H9 (cell line): Measurements from ENCODE around the gene MROH8. TPM values are rescaled to one million over a fixed set of nuclear protein-coding genes. Genes with fewer than 3 reads are reported as not detected.

Experiments
- DNase-seq: peaks from one replicate; pipeline ENCODE4 v3.0.0-alpha.2; 2017
- H2AFZ ChIP-seq: one replicate; pipeline ENCODE4 v1.6.1; 2013; ENCODE audit warnings: mild to moderate bottlenecking, low read length, control low read depth, moderate library complexity
- H2AK5ac ChIP-seq: 2 replicates; pipeline ENCODE4 v1.6.1; 2013; ENCODE audit warnings: low read length, control low read depth, mixed read lengths; ENCODE audit not compliant: insufficient read length
- H2BK120ac ChIP-seq: one replicate; pipeline ENCODE4 v1.6.1; 2013; ENCODE audit warnings: low read depth, mild to moderate bottlenecking, low read length, control low read depth, inconsistent platforms; ENCODE audit not compliant: poor library complexity, severe bottlenecking
- H2BK12ac ChIP-seq: 2 replicates; pipeline ENCODE4 v1.6.1; 2013; ENCODE audit warnings: low read length, control low read depth, mixed read lengths, low read depth; ENCODE audit not compliant: insufficient read length
- H2BK15ac ChIP-seq: 2 replicates; pipeline ENCODE4 v1.6.1; 2013; ENCODE audit warnings: low read depth, low read length, control low read depth
- H2BK20ac ChIP-seq: one replicate; pipeline ENCODE4 v1.6.1; 2013; ENCODE audit warnings: low read depth, mild to moderate bottlenecking, low read length, control low read depth, inconsistent platforms; ENCODE audit not compliant: poor library complexity, severe bottlenecking
- H2BK5ac ChIP-seq: 2 replicates; pipeline ENCODE4 v1.6.1; 2013; ENCODE audit warnings: low read length, control low read depth, mixed read lengths; ENCODE audit not compliant: insufficient read length
- H3K14ac ChIP-seq: 2 replicates; pipeline ENCODE4 v1.6.1; 2013; ENCODE audit warnings: low read length, control low read depth; ENCODE audit not compliant: insufficient read depth
- H3K18ac ChIP-seq: 2 replicates; pipeline ENCODE4 v1.6.1; 2013; ENCODE audit warnings: low read depth, mild to moderate bottlenecking, mixed read lengths, low read length, control low read depth; ENCODE audit not compliant: insufficient read length
- H3K23ac ChIP-seq: 2 replicates; pipeline ENCODE4 v1.6.1; 2013; ENCODE audit warnings: low read length, control low read depth, mixed read lengths, low read depth; ENCODE audit not compliant: insufficient read length
- H3K23me2 ChIP-seq: 2 replicates; pipeline ENCODE4 v1.6.1; 2013; ENCODE audit warnings: low read depth, mild to moderate bottlenecking, mixed read lengths, low read length, control low read depth; ENCODE audit not compliant: insufficient read length, poor library complexity, severe bottlenecking
- H3K27ac ChIP-seq: 2 replicates; pipeline ENCODE4 v1.5.1; 2013; ENCODE audit warnings: low read length, control low read depth, mixed read lengths, low read depth; ENCODE audit not compliant: insufficient read length
- H3K27me3 ChIP-seq: 2 replicates; pipeline ENCODE4 v1.6.1; 2013; ENCODE audit warnings: low read length, control low read depth, inconsistent platforms; ENCODE audit not compliant: insufficient read depth
- H3K4ac ChIP-seq: 2 replicates; pipeline ENCODE4 v1.6.1; 2013; ENCODE audit warnings: low read depth, mild to moderate bottlenecking, control low read depth, inconsistent platforms, low read length, moderate library complexity
- H3K4me1 ChIP-seq: 2 replicates; pipeline ENCODE4 v1.6.1; 2013; ENCODE audit warnings: low read length, control low read depth, inconsistent platforms; ENCODE audit not compliant: insufficient read depth
- H3K4me2 ChIP-seq: 2 replicates; pipeline ENCODE4 v1.6.1; 2013; ENCODE audit warnings: low read length, control low read depth, mixed read lengths; ENCODE audit not compliant: insufficient read length, insufficient read depth
- H3K56ac ChIP-seq: 2 replicates; pipeline ENCODE4 v1.6.1; 2013; ENCODE audit warnings: low read depth, mild to moderate bottlenecking, mixed read lengths, low read length, control low read depth; ENCODE audit not compliant: insufficient read length
- H3K79me1 ChIP-seq: 2 replicates; pipeline ENCODE4 v1.6.1; 2013; ENCODE audit warnings: low read depth, mild to moderate bottlenecking, moderate library complexity, low read length, control low read depth, inconsistent platforms; ENCODE audit not compliant: insufficient read depth, poor library complexity, severe bottlenecking
- H3K79me2 ChIP-seq: 2 replicates; pipeline ENCODE4 v1.6.1; 2013; ENCODE audit warnings: low read length, control low read depth, inconsistent platforms; ENCODE audit not compliant: insufficient read depth
- H3K9ac ChIP-seq: 2 replicates; pipeline ENCODE4 v1.6.1; 2013; ENCODE audit warnings: low read length, control low read depth, mixed read lengths; ENCODE audit not compliant: insufficient read length; ENCODE audit errors: extremely low read depth
- H3K9me3 ChIP-seq: one replicate; pipeline ENCODE4 v1.6.1; 2013; ENCODE audit warnings: low read depth, low read length, inconsistent platforms; ENCODE audit not compliant: control insufficient read depth
- H3T11ph ChIP-seq: one replicate; pipeline ENCODE4 v1.6.1; 2013; ENCODE audit warnings: mild to moderate bottlenecking, low read length, control low read depth, inconsistent platforms
- H4K20me1 ChIP-seq: one replicate; pipeline ENCODE4 v1.6.1; 2013; ENCODE audit not compliant: control insufficient read depth, insufficient read length, insufficient read depth
- H4K5ac ChIP-seq: 2 replicates; pipeline ENCODE4 v1.6.1; 2013; ENCODE audit warnings: low read depth, mild to moderate bottlenecking, mixed read lengths, low read length, control low read depth; ENCODE audit not compliant: insufficient read length
- H4K8ac ChIP-seq: replicated peaks from 2 replicates; pipeline ENCODE4 v1.6.1; 2013; ENCODE audit warnings: low read length, control low read depth, mixed read lengths, low read depth; ENCODE audit not compliant: insufficient read length
- H4K91ac ChIP-seq: 2 replicates; pipeline ENCODE4 v1.6.1; 2013; ENCODE audit warnings: low read depth, mild to moderate bottlenecking, moderate library complexity, mixed read lengths, low read length, control low read depth; ENCODE audit not compliant: insufficient read length
- H3K27ac Mint-ChIP-seq, 3 experiments: 2 replicates in 2 of 3; 3 replicates in 1 of 3; pipeline ENCODE4 v1.8.0; 2020 to 2021; ENCODE audit warnings: mixed read lengths in 3 of 3, mild to moderate bottlenecking in 1 of 3, moderate library complexity in 1 of 3
- H3K27me3 Mint-ChIP-seq: 2 replicates; pipeline ENCODE4 v1.8.0; 2021; ENCODE audit warnings: low read depth, mild to moderate bottlenecking, moderate library complexity, mixed read lengths
- H3K36me3 Mint-ChIP-seq, 3 experiments: 2 replicates in 2 of 3; 3 replicates in 1 of 3; pipeline ENCODE4 v1.8.0; 2020 to 2021; ENCODE audit warnings: low read depth in 3 of 3, mixed read lengths in 3 of 3; ENCODE audit not compliant: insufficient read depth in 1 of 3
- H3K4me1 Mint-ChIP-seq, 2 experiments: 2 replicates each; pipeline ENCODE4 v1.8.0; 2020; ENCODE audit warnings: mixed read lengths in 2 of 2
- H3K4me3 Mint-ChIP-seq, 2 experiments: 2 replicates in 1 of 2; 3 replicates in 1 of 2; pipeline ENCODE4 v1.8.0; 2020 to 2021; ENCODE audit warnings: mild to moderate bottlenecking in 2 of 2, mixed read lengths in 2 of 2, moderate library complexity in 1 of 2
- H3K9me3 Mint-ChIP-seq, 2 experiments: 2 replicates in 1 of 2; 3 replicates in 1 of 2; pipeline ENCODE4 v1.8.0; 2020; ENCODE audit warnings: mild to moderate bottlenecking in 2 of 2, mixed read lengths in 2 of 2, moderate library complexity in 1 of 2
- CTCF ChIP-seq: fragments of 200-600 bp; sonication (generic); conservative IDR thresholded peaks from 3 replicates; pipeline ENCODE4 v1.8.0; 2021; ENCODE audit warnings: antibody characterized with exemption, mild to moderate bottlenecking
- WGBS: extraction: QIAGEN DNeasy Blood & Tissue Kit; methylation state at CpG from one replicate; pipeline ENCODE4 v1.1.7; 2013; ENCODE audit warnings: missing lambda C conversion rate, low lambda C conversion rate, mixed read lengths; ENCODE audit not compliant: insufficient read length; ENCODE audit errors: extremely low coverage; 5-methylcytosine and 5-hydroxymethylcytosine counted together
- total RNA-seq: library from RNA; stranded (reverse); gene quantifications from 2 replicates; pipeline ENCODE4 v1.2.1, GENCODE V29; 2021

Gene MROH8
- total RNA-seq, 1 experiment from 2014 or later = 0.90 TPM

GRCh38 chr20:37165031-37165430 is 14.3 kb downstream of the MROH8 start:
- Mint-ChIP-seq H3K9me3 (no peaks in the 10 kb centered on the region; a peak in 1 of 5 replicates), H3K4me1 (no peaks in the 10 kb centered on the region; a peak in 2 of 4 replicates), H3K27ac (no peak overlapping the region)

More at GRCh38 chr20:37165031-37165430, 14.3 kb downstream of the MROH8 start:
- H3K27ac ChIP-seq = no peak overlapping the region
- no peak overlapping the region for H2BK20ac ChIP-seq
- no peak overlapping the region for H3K4me2 ChIP-seq
- no peak for TF ChIP-seq CTCF
- no peak overlapping the region for H2AK5ac ChIP-seq
- H2AFZ ChIP-seq = no peak overlapping the region
- no peak overlapping the region for H2BK5ac ChIP-seq
- H3K79me2 ChIP-seq = no peaks in the 10 kb centered on the region
- H3K27me3 ChIP-seq = no peaks in the 10 kb centered on the region
- H4K8ac ChIP-seq = no peak overlapping the region
- no peak overlapping the region for H3K9ac ChIP-seq
- H4K5ac ChIP-seq = no peak overlapping the region
- no peaks in the 10 kb centered on the region for H3K79me1 ChIP-seq
- H3K18ac ChIP-seq = no peak overlapping the region
- no peaks in the 10 kb centered on the region for H3K9me3 ChIP-seq
- H2BK120ac ChIP-seq = no peak overlapping the region
- H3K36me3 Mint-ChIP-seq = no peaks in the 10 kb centered on the region
- H4K91ac ChIP-seq = no peak overlapping the region
- H3K14ac ChIP-seq = no peak overlapping the region
- H3K4ac ChIP-seq = no peak overlapping the region
- no peak overlapping the region for H2BK12ac ChIP-seq
- H3K56ac ChIP-seq = no peak overlapping the region
- DNase-seq = no peak
- no peaks in the 10 kb centered on the region for H3K23me2 ChIP-seq
- H4K20me1 ChIP-seq = no peaks in the 10 kb centered on the region
- H2BK15ac ChIP-seq = no peak overlapping the region
- no peak overlapping the region for H3T11ph ChIP-seq
- no peaks in the 10 kb centered on the region for H3K4me1 ChIP-seq
- WGBS = no CpG with 5 or more reads among the region's 1 CpG
- H3K4me3 Mint-ChIP-seq = no peak overlapping the region
- H3K27me3 Mint-ChIP-seq = peaks cover 8% of the 10 kb centered on the region
- no peak overlapping the region for H3K23ac ChIP-seq
